GM12878 (cell line): ENCODE data around the gene SH3YL1. TPM values are rescaled to one million over a fixed set of nuclear protein-coding genes. Genes with fewer than 3 reads are reported as not detected.

ENCODE experiments used
- ATAC-seq: fragments of 200-7000 bp; cut with Tn5 transposase; 3 replicates; pipeline ENCODE4 v1.9.1; 2020; ENCODE audit warnings: mild to moderate bottlenecking, moderate library complexity
- BruUV-seq: library from RNA; stranded (reverse); fragments of 400-500 nt; replicated peaks from 2 replicates; lab custom pipeline; 2021; lab: Mats Ljungman, UMichigan
- CTCF ChIA-PET: fragments of 300-600 bp; sonication (Branson Sonifier 250); formaldehyde crosslinking; extraction: SDS; loops from one replicate; lab custom pipeline; 2021; ENCODE audit warnings: inconsistent platforms; lab: Yijun Ruan, JAX
- POLR2A ChIA-PET: fragments of 350-600 bp; formaldehyde crosslinking; extraction: SDS; loops from one replicate; lab custom pipeline; 2021; ENCODE audit warnings: inconsistent platforms; lab: Charles Lee
- RAD21 ChIA-PET: fragments of 300-600 bp; sonication (Branson Sonifier 250); formaldehyde crosslinking; loops from one replicate; lab custom pipeline; 2023; ENCODE audit warnings: antibody characterized with exemption; ENCODE audit not compliant: unreplicated experiment; lab: Charles Lee
- SMC1A ChIA-PET: fragments of 300-600 bp; sonication (Branson Sonifier 250); formaldehyde crosslinking; loops from one replicate; lab custom pipeline; 2023; ENCODE audit not compliant: unreplicated experiment, uncharacterized antibody; lab: Charles Lee
- DNase-seq: peaks from one replicate; pipeline ENCODE4 v3.0.0-alpha.2; 2011; ENCODE audit warnings: low read depth, low spot score
- FAIRE-seq: peaks from 3 replicates; lab custom pipeline; 2011; peaks lifted over from hg19 to GRCh38; lab: Jason Lieb, UNC
- H2AFZ ChIP-seq: 2 replicates; pipeline ENCODE4 v1.6.0; 2011; ENCODE audit warnings: low read depth, low read length, control low read depth; ENCODE audit not compliant: control insufficient read depth
- H3K27ac ChIP-seq: 2 replicates; pipeline ENCODE4 v1.5.1; 2011; ENCODE audit warnings: control low read depth; ENCODE audit not compliant: control insufficient read depth, insufficient read depth
- H3K27me3 ChIP-seq, 2 experiments: replicated peaks in 1 of 2; 2 replicates each; pipeline versions ENCODE4 v1.6.0 to v1.6.1; 2011; ENCODE audit warnings: low read length in 1 of 2; ENCODE audit not compliant: control insufficient read depth in 2 of 2, insufficient read depth in 2 of 2
- H3K36me3 ChIP-seq, 2 experiments: 2 replicates each; pipeline ENCODE4 v1.5.1; 2011; ENCODE audit warnings: low read length in 1 of 2; ENCODE audit not compliant: control insufficient read depth in 2 of 2, insufficient read depth in 2 of 2
- H3K4me1 ChIP-seq: 2 replicates; pipeline ENCODE4 v1.6.1; 2011; ENCODE audit warnings: mild to moderate bottlenecking, low read length, moderate library complexity, mixed read lengths; ENCODE audit not compliant: control insufficient read depth, insufficient read depth
- H3K4me2 ChIP-seq: 2 replicates; pipeline ENCODE4 v1.6.0; 2011; ENCODE audit warnings: control low read depth; ENCODE audit not compliant: control insufficient read depth, insufficient read depth
- H3K4me3 ChIP-seq: fragments of 200-600 bp; sonication (generic); 2 replicates; pipeline ENCODE4 v1.5.1; 2016
- H3K79me2 ChIP-seq: 2 replicates; pipeline ENCODE4 v1.6.0; 2011; ENCODE audit warnings: low read length; ENCODE audit not compliant: control insufficient read depth, insufficient read depth
- H3K9ac ChIP-seq: 2 replicates; pipeline ENCODE4 v1.8.0; 2011; ENCODE audit warnings: low read length, control low read depth, mixed read lengths; ENCODE audit not compliant: control insufficient read depth, insufficient read depth
- H3K9me3 ChIP-seq: replicated peaks from 3 replicates; pipeline ENCODE4 v1.5.1; 2011; ENCODE audit warnings: mild to moderate bottlenecking, low read length; ENCODE audit not compliant: control insufficient read depth, insufficient read depth
- H4K20me1 ChIP-seq: 2 replicates; pipeline ENCODE4 v1.6.0; 2011; ENCODE audit not compliant: control insufficient read depth, insufficient read depth
- CHD1 ChIP-seq: IDR thresholded peaks from 2 replicates; pipeline ENCODE4 v1.6.1; 2012; ENCODE audit warnings: low read depth, low read length, improper control_type of control experiment
- CHD2 ChIP-seq: IDR thresholded peaks from 2 replicates; pipeline ENCODE4 v1.6.1; 2011; ENCODE audit warnings: low read depth, low read length, improper control_type of control experiment, borderline replicate concordance
- MAX ChIP-seq: IDR thresholded peaks from 2 replicates; pipeline ENCODE4 v1.6.1; 2012; ENCODE audit warnings: low read depth, low read length, improper control_type of control experiment
- NFYA ChIP-seq: IDR thresholded peaks from 2 replicates; pipeline ENCODE4 v1.6.1; 2011; ENCODE audit warnings: low read depth, mild to moderate bottlenecking, low read length, improper control_type of control experiment, borderline replicate concordance
- NR2C1 ChIP-seq: fragments of 450-650 bp; IDR thresholded peaks from 2 replicates; pipeline ENCODE4 v1.6.1; 2017; ENCODE audit warnings: antibody characterized with exemption, mild to moderate bottlenecking, moderate library complexity
- PBX3 ChIP-seq: IDR thresholded peaks from 2 replicates; pipeline ENCODE4 v1.6.1; 2011; ENCODE audit warnings: mild to moderate bottlenecking, low read depth, low read length, moderate library complexity; ENCODE audit not compliant: insufficient replicate concordance
- POLR2A ChIP-seq: IDR thresholded peaks from 2 replicates; pipeline ENCODE4 v1.6.1; 2011; ENCODE audit warnings: low read depth, mild to moderate bottlenecking, low read length
- POU2F2 ChIP-seq: IDR thresholded peaks from 3 replicates; pipeline ENCODE4 v1.6.1; 2011; ENCODE audit warnings: low read depth, mild to moderate bottlenecking, low read length, borderline replicate concordance
- RELA ChIP-seq: fragments of 450-650 bp; IDR thresholded peaks from 2 replicates; pipeline ENCODE4 v1.8.0; 2014; ENCODE audit warnings: borderline replicate concordance; ENCODE audit not compliant: partially characterized antibody
- SMAD1 ChIP-seq: fragments of 450-650 bp; IDR thresholded peaks from 2 replicates; pipeline ENCODE4 v1.6.1; 2018; ENCODE audit warnings: mild to moderate bottlenecking, low read depth; ENCODE audit not compliant: partially characterized antibody
- SMARCA5 ChIP-seq: fragments of 450-650 bp; IDR thresholded peaks from 2 replicates; pipeline ENCODE4 v1.6.1; 2017; ENCODE audit warnings: mild to moderate bottlenecking
- SPI1 ChIP-seq: IDR thresholded peaks from 2 replicates; pipeline ENCODE4 v1.6.1; 2011; ENCODE audit warnings: low read depth, mild to moderate bottlenecking, low read length, moderate library complexity, borderline replicate concordance; ENCODE audit not compliant: insufficient read depth
- SRF ChIP-seq, 2 experiments: IDR thresholded peaks; 2 replicates each; pipeline ENCODE4 v1.6.1; 2011; ENCODE audit warnings: low read depth in 2 of 2, low read length in 2 of 2, mild to moderate bottlenecking in 1 of 2, moderate library complexity in 1 of 2
- TAF1 ChIP-seq: IDR thresholded peaks from 2 replicates; pipeline ENCODE4 v1.6.1; 2011; ENCODE audit warnings: mild to moderate bottlenecking, low read depth, low read length, borderline replicate concordance
- ZBTB11 ChIP-seq: fragments of 450-650 bp; formaldehyde crosslinking; IDR thresholded peaks from 2 replicates; pipeline ENCODE4 v1.5.0; 2022; ENCODE audit warnings: mild to moderate bottlenecking, missing genetic modification characterization
- ZNF592 ChIP-seq: fragments of 450-650 bp; IDR thresholded peaks from 2 replicates; pipeline ENCODE4 v1.6.1; 2017; ENCODE audit warnings: mild to moderate bottlenecking, moderate library complexity
- in situ Hi-C: fragments of 300-500 bp; cut with MboI; formaldehyde crosslinking; loops from 9 replicates; pipeline ENCODE4 v1.14.3; 2018; ENCODE audit warnings: mixed read lengths
- intact Hi-C: fragments of 100-400 bp; cut with micrococcal nuclease; formaldehyde crosslinking; loops from one replicate; pipeline ENCODE4 v1.14.2; 2022; ENCODE audit not compliant: unreplicated experiment
- polyA plus RNA-seq, 11 experiments: library from polyadenylated mRNA; depleted of rRNA in 4 of 11; unstranded in 6 of 11; stranded (reverse) in 5 of 11; fragments of >200 nt; fragmentation: Nextera tagmentation in 4 of 11; fragmentation: Illumina TruSeq in 1 of 11; extraction: Ambion mirVana in 4 of 11; extraction: Trizol in 1 of 11; gene quantifications; 1 replicate in 1 of 11; 2 replicates in 10 of 11; pipeline versions ENCODE4 v1.2.1 to v1.2.3, GENCODE V29; 2011 to 2016; ENCODE audit warnings: inconsistent platforms in 2 of 11, missing spikeins in 2 of 11, low read depth in 1 of 11
- total RNA-seq, 4 experiments: library from RNA; depleted of rRNA in 3 of 4; stranded (reverse); fragments of >200 nt in 3 of 4; fragmentation: Illumina TruSeq in 1 of 4; extraction: Trizol in 1 of 4; gene quantifications; 2 replicates each; pipeline versions ENCODE4 v1.2.1 to v1.2.3, GENCODE V29; 2013 to 2021

The SH3YL1 gene
- total and polyA plus RNA-seq, 10 of the 15 experiments (the other 5 are each of a cell fraction or from before 2014, with no cell fraction given) = 12.2 to 22.4 (median 17.2) TPM

GRCh38 chr2:268323-268722, 4.5 kb upstream of the SH3YL1 start:
- no peak overlapping the region for H3K27ac ChIP-seq
- POLR2A ChIA-PET = no interaction called here
- no peaks in the 10 kb centered on the region for H3K9me3 ChIP-seq
- no peak overlapping the region for H3K9ac ChIP-seq
- RAD21 ChIA-PET = no interaction called here
- no TSS peak for BruUV-seq
- peaks cover 71% of the 10 kb centered on the region for H3K79me2 ChIP-seq
- H3K27me3 ChIP-seq = no peaks in the 10 kb centered on the region
- FAIRE-seq (no peak), DNase-seq (no peak), ATAC-seq (no peak)
- in situ Hi-C loops = loop anchor here (5.0 kb wide), 1 partner anchor 409 kb away; the partner anchor contains the start of gene TMEM18
- CTCF ChIA-PET = interaction anchor here (1.0 to 1.1 kb wide), 2 partner anchors 22 kb away, joined by 3 read pairs; no protein-coding TSS in a partner anchor
- peaks cover 2% of the 10 kb centered on the region in 2 experiments; a peak in 2 of 4 replicates for H3K36me3 ChIP-seq
- no peaks in the 10 kb centered on the region; the same call in 1 of the 2 replicates for H3K4me1 ChIP-seq
- H4K20me1 ChIP-seq = peaks cover 4% of the 10 kb centered on the region; the same call in 1 of the 2 replicates
- intact Hi-C loops = no loop called here
- H2AFZ ChIP-seq = no peak overlapping the region
- H3K4me3 ChIP-seq = no peak overlapping the region; the same call in 1 of the 2 replicates
- SMC1A ChIA-PET = interaction anchor here (1.2 to 1.9 kb wide), 3 partner anchors 10 to 22 kb away, joined by 3 to 5 read pairs (median 3); no protein-coding TSS in a partner anchor
- peak overlapping the region; percentile 43; the same call in 1 of the 2 replicates for H3K4me2 ChIP-seq
- TF ChIP-seq TAF1 = no peak
- TF ChIP-seq NR2C1 = no peak
- no peak for TF ChIP-seq MAX
- no peak for TF ChIP-seq CHD2
- no peak for TF ChIP-seq SMAD1
- no peak for TF ChIP-seq RELA
- TF ChIP-seq SPI1 = no peak
- no peak for TF ChIP-seq CHD1
- TF ChIP-seq PBX3 = no peak
- TF ChIP-seq POU2F2 = no peak
- no peak for TF ChIP-seq ZNF592
- TF ChIP-seq POLR2A = no peak
- no peak for TF ChIP-seq NFYA
- TF ChIP-seq SMARCA5 = no peak
- TF ChIP-seq ZBTB11 = no peak
- no peak for TF ChIP-seq SRF (IDR thresholded peaks at IDR 0.05; ENCODE audit: low read depth in 2 of 2, low read length in 2 of 2)
